GM23248 (cell line): ENCODE data around the gene MTHFD1L. TPM values are rescaled to one million over a fixed set of nuclear protein-coding genes. Genes with fewer than 3 reads are reported as not detected.

ENCODE experiments used
- DNase-seq: peaks from one replicate; pipeline ENCODE4 v3.0.0-alpha.2; 2015
- H2AFZ ChIP-seq: fragments of 200-600 bp; sonication (generic); 2 replicates; pipeline ENCODE4 v1.6.1; 2016; ENCODE audit warnings: antibody characterized with exemption
- H3F3A ChIP-seq: fragments of 200-600 bp; sonication (generic); 2 replicates; pipeline ENCODE4 v1.6.1; 2016; ENCODE audit warnings: mild to moderate bottlenecking, antibody characterized with exemption, mixed run types; ENCODE audit not compliant: insufficient read depth
- H3K27ac ChIP-seq: fragments of 200-600 bp; sonication (generic); 2 replicates; pipeline ENCODE4 v1.5.1; 2016; ENCODE audit warnings: mild to moderate bottlenecking
- H3K27me3 ChIP-seq: fragments of 200-600 bp; sonication (generic); replicated peaks from 2 replicates; pipeline ENCODE4 v1.6.1; 2016; ENCODE audit warnings: mild to moderate bottlenecking; ENCODE audit not compliant: insufficient read depth
- H3K36me3 ChIP-seq: fragments of 200-600 bp; sonication (generic); 2 replicates; pipeline ENCODE4 v1.6.1; 2016; ENCODE audit warnings: low read depth, mild to moderate bottlenecking
- H3K4me1 ChIP-seq: fragments of 200-600 bp; sonication (generic); 2 replicates; pipeline ENCODE4 v1.6.1; 2016; ENCODE audit warnings: mild to moderate bottlenecking; ENCODE audit not compliant: insufficient read depth
- H3K4me2 ChIP-seq: fragments of 200-600 bp; sonication (generic); one replicate; pipeline ENCODE4 v1.6.1; 2016; ENCODE audit warnings: mild to moderate bottlenecking; ENCODE audit not compliant: unreplicated experiment
- H3K4me3 ChIP-seq: fragments of 200-600 bp; sonication (generic); 2 replicates; pipeline ENCODE4 v1.5.1; 2016; ENCODE audit warnings: mild to moderate bottlenecking
- H3K79me2 ChIP-seq: fragments of 200-600 bp; sonication (generic); 2 replicates; pipeline ENCODE4 v1.6.1; 2016; ENCODE audit warnings: mild to moderate bottlenecking; ENCODE audit not compliant: insufficient read depth
- H3K9ac ChIP-seq: fragments of 200-600 bp; sonication (generic); 2 replicates; pipeline ENCODE4 v1.6.1; 2016; ENCODE audit warnings: mild to moderate bottlenecking
- H3K9me2 ChIP-seq: fragments of 200-600 bp; sonication (generic); 2 replicates; pipeline ENCODE4 v1.6.1; 2016; ENCODE audit warnings: mixed run types, mild to moderate bottlenecking, moderate library complexity; ENCODE audit not compliant: insufficient read depth
- H3K9me3 ChIP-seq: fragments of 200-600 bp; sonication (generic); one replicate; pipeline ENCODE4 v1.6.1; 2017; ENCODE audit warnings: low read depth
- H4K20me1 ChIP-seq: fragments of 200-600 bp; sonication (generic); 2 replicates; pipeline ENCODE4 v1.6.0; 2016; ENCODE audit not compliant: insufficient read depth
- EZH2 ChIP-seq: fragments of 200-600 bp; sonication (generic); IDR thresholded peaks from 2 replicates; pipeline ENCODE4 v1.6.1; 2018; ENCODE audit warnings: antibody characterized with exemption, mild to moderate bottlenecking; ENCODE audit not compliant: insufficient read depth, poor library complexity, severe bottlenecking
- EZH2phosphoT487 ChIP-seq: fragments of 200-600 bp; sonication (generic); IDR thresholded peaks from 2 replicates; pipeline ENCODE4 v1.6.1; 2018; ENCODE audit warnings: antibody characterized with exemption, moderate library complexity, mild to moderate bottlenecking, low read depth; ENCODE audit not compliant: insufficient read depth
- WGBS, 2 experiments: methylation state at CpG; one replicate each; pipeline ENCODE4 v1.1.6; 2015 to 2017; ENCODE audit warnings: low lambda C conversion rate in 2 of 2, low coverage in 1 of 2; ENCODE audit errors: missing lambda C conversion rate in 2 of 2; 5-methylcytosine and 5-hydroxymethylcytosine counted together
- in situ Hi-C: fragments of 300-500 bp; cut with MboI; formaldehyde crosslinking; loops from 2 replicates; pipeline ENCODE4 v1.15.0; 2020
- polyA plus RNA-seq: library from polyadenylated mRNA; unstranded; fragments of >200 nt; fragmentation: Nextera tagmentation; extraction: Ambion mirVana; gene quantifications from 2 replicates; pipeline ENCODE4 v1.2.1, GENCODE V29; 2016
- total RNA-seq: library from RNA; depleted of rRNA; stranded (reverse); fragments of >200 nt; shearing (Covaris generic); gene quantifications from 2 replicates; pipeline ENCODE4 v1.2.3, GENCODE V29; 2014

Gene MTHFD1L
- total and polyA plus RNA-seq, 2 experiments from 2014 or later = 57.6 to 99.6 TPM

DNA sequence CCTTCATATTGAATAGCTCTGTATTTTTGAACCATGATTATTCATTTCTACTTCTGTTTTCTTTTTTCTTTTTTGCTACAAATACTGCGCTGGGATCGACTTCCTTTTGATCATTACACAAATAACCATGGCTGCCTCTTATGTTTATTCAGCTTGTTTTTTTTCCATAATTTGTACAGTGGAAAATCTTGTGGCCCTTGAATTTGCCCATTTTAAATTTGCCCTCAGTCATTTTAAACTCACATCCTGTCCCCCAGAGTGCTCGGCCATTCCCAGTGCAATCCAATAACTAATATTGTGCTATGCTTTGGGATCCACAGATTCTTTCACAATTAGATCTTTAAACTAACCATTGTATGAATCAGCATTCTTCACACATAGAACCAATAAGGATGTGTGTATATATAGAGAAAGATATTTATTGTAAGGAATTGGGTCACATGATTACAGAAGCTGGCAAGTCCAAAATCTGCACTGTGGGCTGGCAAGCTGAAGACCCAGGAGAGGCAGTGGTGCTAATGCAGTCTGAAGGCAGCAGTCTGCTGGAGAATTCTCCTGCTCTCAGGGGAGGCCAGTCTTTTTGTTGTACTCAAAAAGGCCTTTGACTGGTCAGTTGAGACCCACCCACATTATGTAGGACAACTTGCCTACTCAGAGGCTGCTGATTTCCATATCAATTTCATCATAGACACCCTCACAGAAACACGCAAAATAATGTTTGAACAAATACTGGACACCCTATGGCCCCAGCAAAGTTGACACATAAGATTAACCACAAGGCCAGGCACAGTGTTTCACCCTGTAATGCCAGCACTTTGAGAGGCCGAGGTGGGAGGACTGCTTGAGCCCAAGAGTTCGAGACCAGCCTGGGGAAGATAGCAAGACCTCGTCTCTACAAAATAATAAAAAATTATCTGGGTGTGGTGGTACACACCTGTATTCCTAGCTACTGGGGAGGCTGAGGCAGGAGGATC lies 147.1 kb downstream of the MTHFD1L start:
- Histone ChIP-seq H2AFZ (no peak overlapping the region), H3K9ac (no peak overlapping the region), H3K27ac (peak overlapping the region; percentile 21), H3K79me2 (no peaks in the 10 kb centered on the region), H3K27me3 (no peaks in the 10 kb centered on the region), H3K9me2 (no peaks in the 10 kb centered on the region), H3K4me1 (no peaks in the 10 kb centered on the region; the same call in 1 of the 2 replicates), H4K20me1 (no peaks in the 10 kb centered on the region), H3K4me3 (no peak overlapping the region), H3K36me3 (peaks cover 61% of the 10 kb centered on the region), H3F3A (peaks cover 31% of the 10 kb centered on the region), H3K4me2 (no peak overlapping the region), H3K9me3 (no peaks in the 10 kb centered on the region)
- peak; percentile 12 for DNase-seq
- TF ChIP-seq EZH2 (no peak), EZH2phosphoT487 (no peak)
- 93 to 94% methylated on average over 7 of the region's 7 CpGs for WGBS, 2 experiments
- in situ Hi-C loops = loop anchor here (10.0 kb wide), 1 partner anchor 312 kb away; no protein-coding TSS in a partner anchor

DNA sequence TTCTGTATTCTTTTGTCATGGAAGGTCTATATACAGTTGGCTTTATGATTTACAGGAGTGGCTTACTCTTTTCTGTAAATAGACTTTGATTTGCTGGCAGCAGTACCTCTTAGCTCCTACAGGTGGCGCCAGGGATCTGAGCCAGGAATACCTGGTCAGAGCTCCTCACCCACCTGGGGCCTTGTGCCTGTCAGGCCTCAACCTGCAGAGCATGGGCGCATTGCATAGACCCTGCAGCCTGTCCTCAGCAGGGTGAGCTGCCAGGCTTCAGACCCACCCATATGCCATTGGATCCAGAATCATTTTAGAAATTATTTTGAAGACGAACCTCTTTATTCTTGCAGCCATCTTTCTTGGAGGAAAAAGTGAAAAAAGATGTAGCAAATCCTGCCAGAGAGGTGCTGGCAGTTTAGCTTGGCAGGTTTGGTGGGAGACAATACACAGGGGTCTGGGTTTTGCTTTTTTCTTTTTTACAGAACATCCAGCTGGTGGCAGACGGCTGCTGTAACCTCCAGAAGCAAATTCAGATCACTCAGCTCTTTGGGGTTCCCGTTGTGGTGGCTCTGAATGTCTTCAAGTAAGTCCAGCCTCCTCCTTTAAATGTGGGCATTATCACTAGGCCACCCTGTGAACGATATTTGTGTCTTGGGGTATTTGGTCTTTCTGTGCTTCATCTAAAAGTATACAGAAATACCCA lies 149.1 kb downstream of the MTHFD1L start:
- Histone ChIP-seq H3K27me3 (no peaks in the 10 kb centered on the region), H2AFZ (no peak overlapping the region), H3K9ac (no peak overlapping the region), H3K4me3 (no peak overlapping the region), H4K20me1 (no peaks in the 10 kb centered on the region), H3K36me3 (peaks cover 68% of the 10 kb centered on the region), H3K27ac (no peak overlapping the region; the same call in 1 of the 2 replicates), H3K4me1 (no peaks in the 10 kb centered on the region; the same call in 1 of the 2 replicates), H3F3A (peaks cover 31% of the 10 kb centered on the region), H3K9me3 (no peaks in the 10 kb centered on the region), H3K4me2 (no peak overlapping the region), H3K79me2 (no peaks in the 10 kb centered on the region), H3K9me2 (no peaks in the 10 kb centered on the region)
- 44 to 52% methylated on average over 6 of the region's 6 CpGs for WGBS, 2 experiments
- in situ Hi-C loops = loop anchor here (10.0 kb wide), 1 partner anchor 310 kb away; no protein-coding TSS in a partner anchor
- TF ChIP-seq EZH2 (no peak), EZH2phosphoT487 (no peak)
- peak; percentile 53 for DNase-seq

DNA sequence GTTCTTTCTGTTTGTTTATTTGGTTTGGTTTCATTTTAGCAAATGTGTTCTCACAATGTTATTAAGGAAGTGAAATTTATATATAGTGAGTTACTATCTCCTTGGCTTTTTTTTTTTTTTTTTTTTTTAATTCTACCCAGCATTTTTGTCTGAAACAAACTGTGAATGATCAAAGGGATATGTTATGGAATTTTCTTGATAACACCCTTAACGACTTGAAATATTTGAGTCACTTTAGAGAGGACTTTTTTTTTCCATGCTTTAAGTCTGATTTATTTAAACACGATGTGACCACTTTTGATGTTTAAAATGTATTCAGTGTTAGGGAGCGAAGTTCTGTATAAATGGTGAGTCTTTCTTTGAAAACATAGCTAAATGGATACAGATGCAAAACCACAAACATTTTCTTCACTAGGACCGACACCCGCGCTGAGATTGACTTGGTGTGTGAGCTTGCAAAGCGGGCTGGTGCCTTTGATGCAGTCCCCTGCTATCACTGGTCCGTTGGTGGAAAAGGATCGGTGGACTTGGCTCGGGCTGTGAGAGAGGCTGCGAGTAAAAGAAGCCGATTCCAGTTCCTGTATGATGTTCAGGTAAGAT lies 149.7 kb downstream of the MTHFD1L start:
- Histone ChIP-seq H3K36me3 (peaks cover 74% of the 10 kb centered on the region), H2AFZ (no peak overlapping the region), H4K20me1 (no peaks in the 10 kb centered on the region), H3F3A (peaks cover 27% of the 10 kb centered on the region), H3K4me2 (no peak overlapping the region), H3K27me3 (no peaks in the 10 kb centered on the region), H3K9me3 (no peaks in the 10 kb centered on the region), H3K27ac (no peak overlapping the region), H3K4me1 (no peaks in the 10 kb centered on the region; the same call in 1 of the 2 replicates), H3K9ac (no peak overlapping the region), H3K79me2 (no peaks in the 10 kb centered on the region), H3K4me3 (no peak overlapping the region), H3K9me2 (no peaks in the 10 kb centered on the region)
- no peak for DNase-seq
- WGBS, 2 experiments = 82% methylated on average over 12 of the region's 12 CpGs
- in situ Hi-C loops = loop anchor here (10.0 kb wide), 1 partner anchor 310 kb away; no protein-coding TSS in a partner anchor
- TF ChIP-seq EZH2 (no peak), EZH2phosphoT487 (no peak)

DNA sequence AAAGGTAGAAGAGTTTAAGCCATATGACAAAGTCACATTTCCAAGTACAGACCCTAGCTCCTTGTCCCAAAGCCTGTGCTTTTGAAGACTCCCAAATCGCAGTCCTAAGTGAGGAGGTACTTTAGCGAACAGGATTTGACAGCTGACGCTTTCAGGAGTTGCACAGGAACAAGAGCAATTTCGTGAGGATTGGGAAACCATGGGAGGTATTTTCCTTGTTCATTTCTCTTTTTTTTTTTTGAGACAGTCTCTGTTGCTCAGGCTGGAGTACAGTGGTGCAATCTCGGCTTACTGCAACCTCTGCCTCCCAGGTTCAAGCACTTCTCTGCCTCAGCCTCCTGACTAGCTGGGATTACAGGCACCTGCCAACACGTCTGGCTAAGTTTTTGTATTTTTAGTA lies 150.6 kb downstream of the MTHFD1L start:
- Histone ChIP-seq H3K27me3 (no peaks in the 10 kb centered on the region), H3K9me3 (no peaks in the 10 kb centered on the region), H3K9ac (no peak overlapping the region), H3K27ac (no peak overlapping the region), H4K20me1 (no peaks in the 10 kb centered on the region), H2AFZ (no peak overlapping the region), H3K4me1 (no peaks in the 10 kb centered on the region; the same call in 1 of the 2 replicates), H3K36me3 (peaks cover 75% of the 10 kb centered on the region), H3K9me2 (no peaks in the 10 kb centered on the region), H3F3A (peaks cover 26% of the 10 kb centered on the region), H3K4me2 (no peak overlapping the region), H3K79me2 (no peaks in the 10 kb centered on the region), H3K4me3 (no peak overlapping the region)
- TF ChIP-seq EZH2 = no peak
- no peak for TF ChIP-seq EZH2phosphoT487
- in situ Hi-C loops = loop anchor here (10.0 kb wide), 1 partner anchor 309 kb away; no protein-coding TSS in a partner anchor
- 92 to 95% methylated on average over 6 of the region's 6 CpGs for WGBS, 2 experiments
- DNase-seq = no peak
